HepG2 (cell line): Measurements from ENCODE around the gene CASKIN2. TPM values are rescaled to one million over a fixed set of nuclear protein-coding genes. Genes with fewer than 3 reads are reported as not detected.

Source experiments
- HOXA5 ChIP-seq: sonication (generic); formaldehyde crosslinking; IDR thresholded peaks from 2 replicates; pipeline ENCODE4 v1.4.0; 2020; ENCODE audit warnings: missing genetic modification reagents
- JARID2 ChIP-seq: sonication (generic); formaldehyde crosslinking; IDR thresholded peaks from 2 replicates; pipeline ENCODE4 v1.8.1; 2023; ENCODE audit warnings: missing genetic modification reagents, inconsistent platforms; ENCODE audit not compliant: insufficient replicate concordance
- MLLT10 ChIP-seq: sonication (generic); formaldehyde crosslinking; IDR thresholded peaks from 2 replicates; pipeline ENCODE4 v1.4.0; 2020; ENCODE audit warnings: missing genetic modification reagents
- MXD4 ChIP-seq: IDR thresholded peaks from 2 replicates; pipeline ENCODE4 v1.6.1; 2016; ENCODE audit warnings: mild to moderate bottlenecking, missing biosample characterization, missing genetic modification reagents
- NBN ChIP-seq: fragments of 450-650 bp; conservative IDR thresholded peaks from 2 replicates; pipeline ENCODE4 v1.6.1; 2017
- PAF1 ChIP-seq: IDR thresholded peaks from 2 replicates; pipeline ENCODE4 v1.6.1; 2016; ENCODE audit warnings: missing genetic modification reagents, missing compliant biosample characterization
- PHF8 ChIP-seq: sonication (generic); formaldehyde crosslinking; IDR thresholded peaks from 2 replicates; pipeline ENCODE4 v1.5.0; 2020; ENCODE audit warnings: missing genetic modification reagents
- SMARCE1 ChIP-seq: fragments of 450-650 bp; IDR thresholded peaks from 2 replicates; pipeline ENCODE4 v1.6.1; 2017; ENCODE audit warnings: borderline replicate concordance
- SRSF1 ChIP-seq: fragments of 200-400 bp; formaldehyde crosslinking; optimal IDR thresholded peaks from 2 replicates; pipeline ENCODE3; 2017; ENCODE audit warnings: mild to moderate bottlenecking, low read depth, low read length, moderate library complexity
- SYNCRIP ChIP-seq: fragments of 200-400 bp; formaldehyde crosslinking; IDR thresholded peaks from 2 replicates; pipeline ENCODE4 v1.6.1; 2018; ENCODE audit warnings: mild to moderate bottlenecking, low read depth, low read length; ENCODE audit not compliant: insufficient read depth
- ZNF556 ChIP-seq: sonication (generic); formaldehyde crosslinking; IDR thresholded peaks from 2 replicates; pipeline ENCODE4 v1.4.0; 2020; ENCODE audit warnings: mild to moderate bottlenecking, missing genetic modification reagents, borderline replicate concordance
- ZNF777 ChIP-seq: sonication (generic); formaldehyde crosslinking; IDR thresholded peaks from 2 replicates; pipeline ENCODE4 v1.4.0; 2020; ENCODE audit warnings: missing genetic modification reagents
- ZNF781 ChIP-seq: sonication (generic); formaldehyde crosslinking; IDR thresholded peaks from 2 replicates; pipeline ENCODE4 v1.5.1; 2020; ENCODE audit warnings: borderline replicate concordance, mild to moderate bottlenecking, missing genetic modification reagents; ENCODE audit errors: not compliant biosample characterization
- ZSCAN30 ChIP-seq: sonication (generic); formaldehyde crosslinking; IDR thresholded peaks from 2 replicates; pipeline ENCODE4 v1.5.0; 2020; ENCODE audit warnings: mild to moderate bottlenecking, missing genetic modification reagents
- polyA plus RNA-seq, 8 experiments: library from polyadenylated mRNA; depleted of rRNA in 3 of 8; stranded (reverse) in 7 of 8; unstranded in 1 of 8; fragments of >200 nt; fragmentation: Illumina TruSeq in 4 of 8; extraction: Trizol in 4 of 8; gene quantifications; 2 replicates each; pipeline versions ENCODE4 v1.2.1 to v1.2.3, GENCODE V29; 2011 to 2016; ENCODE audit warnings: low read depth in 4 of 8, missing spikeins in 1 of 8, mixed read lengths in 1 of 8; ENCODE audit not compliant: insufficient read depth in 1 of 8
- total RNA-seq, 5 experiments: library from RNA; depleted of rRNA; stranded (reverse); fragments of >200 nt; fragmentation: Illumina TruSeq; extraction: Trizol; gene quantifications; 2 replicates each; pipeline ENCODE4 v1.2.3, GENCODE V29; 2016; ENCODE audit warnings: low read depth in 1 of 5
- TF ChIP-seq, protein P1 (sequence below), 2 experiments: sonication (generic) in 1 of 2; formaldehyde crosslinking in 1 of 2; IDR thresholded peaks; 2 replicates each; pipeline versions ENCODE4 v1.4.0 to v1.6.1; 2016 to 2020; ENCODE audit warnings: borderline replicate concordance in 1 of 2, low read depth in 1 of 2, mild to moderate bottlenecking in 1 of 2, missing genetic modification reagents in 1 of 2
- TF ChIP-seq, protein P2 (sequence below): sonication (generic); formaldehyde crosslinking; IDR thresholded peaks from 2 replicates; pipeline ENCODE4 v1.8.1; 2023; ENCODE audit warnings: missing genetic modification reagents, inconsistent platforms, borderline replicate concordance
- TF ChIP-seq, protein P3 (sequence below): sonication (generic); formaldehyde crosslinking; IDR thresholded peaks from 2 replicates; pipeline ENCODE4 v1.5.0; 2020; ENCODE audit warnings: mild to moderate bottlenecking, missing genetic modification reagents

CASKIN2 gene
- total and polyA plus RNA-seq, 2 of the 13 experiments (the other 11 are each of a cell fraction or from before 2014, with no cell fraction given) = 5.2 to 7.8 TPM

DNA sequence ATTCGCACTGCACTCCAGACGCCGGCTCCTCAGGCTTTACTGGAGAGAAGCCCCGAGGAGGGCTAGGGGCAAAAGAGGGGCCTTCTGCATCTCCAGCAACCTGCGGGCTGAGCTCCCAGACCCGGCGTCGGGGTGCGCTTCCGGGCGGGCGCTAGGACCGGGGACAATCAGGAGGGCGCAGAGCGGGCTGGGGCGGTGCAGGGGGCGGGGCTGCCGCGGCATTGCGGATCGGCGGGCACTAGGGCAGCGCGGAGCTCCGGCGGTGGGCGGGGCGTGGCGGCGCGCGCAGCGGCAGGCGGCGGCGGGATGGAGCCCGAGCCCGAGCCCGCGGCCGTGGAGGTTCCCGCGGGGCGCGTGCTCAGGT, 900 bp upstream of the CASKIN2 start, which contains the start of gene TSEN54 (continued):
- TF ChIP-seq PHF8 (CRISPR knock-in tag) = peak; percentile 31; the same call in 1 of the 2 replicates
- no peak for TF ChIP-seq SMARCE1
- TF ChIP-seq, protein P1, sequence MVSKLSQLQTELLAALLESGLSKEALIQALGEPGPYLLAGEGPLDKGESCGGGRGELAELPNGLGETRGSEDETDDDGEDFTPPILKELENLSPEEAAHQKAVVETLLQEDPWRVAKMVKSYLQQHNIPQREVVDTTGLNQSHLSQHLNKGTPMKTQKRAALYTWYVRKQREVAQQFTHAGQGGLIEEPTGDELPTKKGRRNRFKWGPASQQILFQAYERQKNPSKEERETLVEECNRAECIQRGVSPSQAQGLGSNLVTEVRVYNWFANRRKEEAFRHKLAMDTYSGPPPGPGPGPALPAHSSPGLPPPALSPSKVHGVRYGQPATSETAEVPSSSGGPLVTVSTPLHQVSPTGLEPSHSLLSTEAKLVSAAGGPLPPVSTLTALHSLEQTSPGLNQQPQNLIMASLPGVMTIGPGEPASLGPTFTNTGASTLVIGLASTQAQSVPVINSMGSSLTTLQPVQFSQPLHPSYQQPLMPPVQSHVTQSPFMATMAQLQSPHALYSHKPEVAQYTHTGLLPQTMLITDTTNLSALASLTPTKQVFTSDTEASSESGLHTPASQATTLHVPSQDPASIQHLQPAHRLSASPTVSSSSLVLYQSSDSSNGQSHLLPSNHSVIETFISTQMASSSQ (IDR thresholded peaks at IDR 0.05; ENCODE audit: low read depth) = no peak; the same call in 1 of the 2 replicates
- TF ChIP-seq, protein P1 (CRISPR knock-in tag; IDR thresholded peaks at IDR 0.05; ENCODE audit: borderline replicate concordance) = no peak
- TF ChIP-seq NBN = no peak
- TF ChIP-seq ZSCAN30 (CRISPR knock-in tag) = 0 out of 2 replicates have a peak, but pooled peaks have one; percentile 38
- TF ChIP-seq MLLT10 (CRISPR knock-in tag) = no peak
- TF ChIP-seq, protein P2, sequence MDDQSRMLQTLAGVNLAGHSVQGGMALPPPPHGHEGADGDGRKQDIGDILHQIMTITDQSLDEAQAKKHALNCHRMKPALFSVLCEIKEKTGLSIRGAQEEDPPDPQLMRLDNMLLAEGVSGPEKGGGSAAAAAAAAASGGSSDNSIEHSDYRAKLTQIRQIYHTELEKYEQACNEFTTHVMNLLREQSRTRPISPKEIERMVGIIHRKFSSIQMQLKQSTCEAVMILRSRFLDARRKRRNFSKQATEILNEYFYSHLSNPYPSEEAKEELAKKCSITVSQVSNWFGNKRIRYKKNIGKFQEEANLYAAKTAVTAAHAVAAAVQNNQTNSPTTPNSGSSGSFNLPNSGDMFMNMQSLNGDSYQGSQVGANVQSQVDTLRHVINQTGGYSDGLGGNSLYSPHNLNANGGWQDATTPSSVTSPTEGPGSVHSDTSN (CRISPR knock-in tag) = no peak
- TF ChIP-seq PAF1 = no peak
- TF ChIP-seq JARID2 (CRISPR knock-in tag) = no peak
- TF ChIP-seq, protein P3, sequence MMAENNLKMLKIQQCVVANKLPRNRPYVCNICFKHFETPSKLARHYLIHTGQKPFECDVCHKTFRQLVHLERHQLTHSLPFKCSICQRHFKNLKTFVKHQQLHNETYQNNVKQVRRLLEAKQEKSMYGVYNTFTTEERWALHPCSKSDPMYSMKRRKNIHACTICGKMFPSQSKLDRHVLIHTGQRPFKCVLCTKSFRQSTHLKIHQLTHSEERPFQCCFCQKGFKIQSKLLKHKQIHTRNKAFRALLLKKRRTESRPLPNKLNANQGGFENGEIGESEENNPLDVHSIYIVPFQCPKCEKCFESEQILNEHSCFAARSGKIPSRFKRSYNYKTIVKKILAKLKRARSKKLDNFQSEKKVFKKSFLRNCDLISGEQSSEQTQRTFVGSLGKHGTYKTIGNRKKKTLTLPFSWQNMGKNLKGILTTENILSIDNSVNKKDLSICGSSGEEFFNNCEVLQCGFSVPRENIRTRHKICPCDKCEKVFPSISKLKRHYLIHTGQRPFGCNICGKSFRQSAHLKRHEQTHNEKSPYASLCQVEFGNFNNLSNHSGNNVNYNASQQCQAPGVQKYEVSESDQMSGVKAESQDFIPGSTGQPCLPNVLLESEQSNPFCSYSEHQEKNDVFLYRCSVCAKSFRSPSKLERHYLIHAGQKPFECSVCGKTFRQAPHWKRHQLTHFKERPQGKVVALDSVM (CRISPR knock-in tag) = peak; percentile 4; the same call in 1 of the 2 replicates
- no peak for TF ChIP-seq ZNF781 (CRISPR knock-in tag)
- TF ChIP-seq ZNF777 (CRISPR knock-in tag) = peak; percentile 98
- TF ChIP-seq SYNCRIP = no peak
- no peak; the same call in 1 of the 2 replicates for TF ChIP-seq ZNF556
- no peak for TF ChIP-seq SRSF1
- no peak for TF ChIP-seq MXD4 (CRISPR knock-in tag)
- no peak for TF ChIP-seq HOXA5 (CRISPR knock-in tag)
